GM19468 (cell line): Measurements from ENCODE around the gene GCH1.
A peak's percentile ranks its signal among the peaks of the same experiment; 100 is the strongest.
"Not testable (repeated sequence)": the region's sequence is repeated elsewhere in the genome, so short reads cannot be mapped to it uniquely, and the experiment has no call there.

ENCODE experiments used
- ATAC-seq: cut with Tn5 transposase; IDR thresholded peaks from one replicate; pipeline ENCODE4 v1.9.1; 2021; ENCODE audit warnings: mild to moderate bottlenecking, moderate library complexity, moderate number of reproducible peaks; ENCODE audit not compliant: unreplicated experiment; ENCODE audit errors: extremely low read depth

Gene GCH1

GRCh38 chr14:54875648-54876047 lies 27.0 kb downstream of the GCH1 start:
- ATAC-seq = not testable (repeated sequence)

GRCh38 chr14:54870154-54871090 lies 32.2 kb downstream of the GCH1 start:
- not testable (repeated sequence) for ATAC-seq

- ATAC-seq = no peak
Measured at GRCh38 chr14:54867011-54867410, 35.6 kb downstream of the GCH1 start.

- ATAC-seq = no peak
Measured at GRCh38 chr14:54866588-54866987, 36.0 kb downstream of the GCH1 start.

- no peak for ATAC-seq
Measured at GRCh38 chr14:54864526-54864925, 38.1 kb downstream of the GCH1 start.

GRCh38 chr14:54857830-54858269 lies 44.8 kb downstream of the GCH1 start:
- ATAC-seq = peak; percentile 31

- no peak for ATAC-seq
Measured at GRCh38 chr14:54856152-54856551, 46.5 kb downstream of the GCH1 start.

- no peak for ATAC-seq
Measured at GRCh38 chr14:54854181-54854580, 48.4 kb downstream of the GCH1 start.

- no peak for ATAC-seq
Measured at GRCh38 chr14:54853339-54853738, 49.3 kb downstream of the GCH1 start.

- no peak for ATAC-seq
Measured at GRCh38 chr14:54852215-54852614, 50.4 kb downstream of the GCH1 start.

GRCh38 chr14:54848910-54849309 lies 53.7 kb downstream of the GCH1 start:
- no peak for ATAC-seq

GRCh38 chr14:54845641-54846040 lies 57.0 kb downstream of the GCH1 start:
- ATAC-seq = no peak

- ATAC-seq = no peak
Measured at GRCh38 chr14:54844479-54844878, 58.1 kb downstream of the GCH1 start.

- no peak for ATAC-seq
Measured at GRCh38 chr14:54840798-54841197, 61.8 kb downstream of the GCH1 start.

GRCh38 chr14:54840336-54840735 lies 62.3 kb downstream of the GCH1 start:
- no peak for ATAC-seq

GRCh38 chr14:54839701-54840119 lies 62.9 kb downstream of the GCH1 start:
- ATAC-seq = no peak

- no peak for ATAC-seq
Measured at GRCh38 chr14:54838931-54839512, 63.6 kb downstream of the GCH1 start.

- no peak for ATAC-seq
Measured at GRCh38 chr14:54837508-54838149, 65.0 kb downstream of the GCH1 start.

- ATAC-seq = no peak
Measured at GRCh38 chr14:54836231-54836630, 66.4 kb downstream of the GCH1 start.

- ATAC-seq = no peak
Measured at GRCh38 chr14:54834727-54835126, 67.9 kb downstream of the GCH1 start.

- ATAC-seq = no peak
Measured at GRCh38 chr14:54834081-54834480, 68.5 kb downstream of the GCH1 start.
